Skeletal muscle cell (primary cell): ENCODE data around the gene RGS13.
"Not testable (repeated sequence)": the region's sequence is repeated elsewhere in the genome, so short reads cannot be mapped to it uniquely, and the experiment has no call there.

Experiments used
- DNase-seq: peaks from one replicate; pipeline ENCODE4 v3.0.0-alpha.2; 2010; ENCODE audit warnings: low read depth
- H3K4me3 ChIP-seq: 2 replicates; pipeline ENCODE4 v1.5.1; 2011; ENCODE audit warnings: low read depth, mild to moderate bottlenecking, control low read depth, low read length, moderate library complexity

RGS13 gene

DNA sequence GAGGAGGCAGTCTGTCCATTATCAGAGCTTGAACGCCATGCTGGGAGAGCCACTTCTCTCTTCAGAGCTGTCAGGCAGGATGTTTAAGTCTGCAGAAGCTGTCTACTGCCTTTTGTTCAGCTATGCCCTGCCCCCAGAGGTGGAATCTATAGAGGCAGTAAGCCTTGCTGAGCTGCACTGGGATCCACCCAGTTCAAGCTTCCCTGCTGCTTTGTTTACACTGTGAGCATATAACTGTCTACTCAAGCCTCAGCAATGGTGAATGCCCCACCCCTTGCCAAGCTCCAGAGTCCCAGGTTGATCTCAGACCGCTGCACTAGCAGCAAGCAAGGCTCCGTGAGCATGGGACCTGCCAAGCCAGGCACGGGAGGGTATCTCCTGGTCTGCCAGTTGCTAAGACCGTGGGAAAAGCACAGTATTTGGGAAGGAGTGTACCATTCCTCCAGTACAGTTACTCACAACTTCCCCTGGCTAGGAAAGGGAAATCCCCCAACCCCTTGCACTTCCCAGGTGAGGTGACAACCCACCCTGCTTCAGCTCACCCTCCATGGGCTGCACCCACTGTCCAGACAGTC lies 32.5 kb downstream of the RGS13 start:
- DNase-seq = no peak
- H3K4me3 ChIP-seq = no peak overlapping the region

GRCh38 chr1:192669174-192669573 lies 33.2 kb downstream of the RGS13 start:
- no peak for DNase-seq
- H3K4me3 ChIP-seq = no peak overlapping the region

DNA sequence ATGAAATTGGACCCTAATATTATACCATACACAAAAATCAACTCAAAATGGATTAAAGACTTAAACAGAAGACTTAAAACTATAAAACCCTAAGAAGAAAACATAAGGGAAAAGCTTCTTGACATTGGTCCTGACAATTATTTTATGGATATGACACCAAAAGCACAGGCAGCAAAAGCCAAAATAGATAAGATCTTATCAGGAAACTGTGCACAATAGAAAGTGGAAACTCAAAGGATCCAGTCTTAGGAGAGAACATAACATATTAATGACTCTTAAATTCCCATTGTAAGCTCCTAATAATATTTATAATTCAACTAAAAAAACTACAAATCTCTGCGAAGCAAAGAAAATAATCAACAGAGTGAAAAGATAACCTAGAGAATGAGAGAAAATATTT lies 39.8 kb downstream of the RGS13 start:
- no peak overlapping the region for H3K4me3 ChIP-seq
- DNase-seq = no peak

DNA sequence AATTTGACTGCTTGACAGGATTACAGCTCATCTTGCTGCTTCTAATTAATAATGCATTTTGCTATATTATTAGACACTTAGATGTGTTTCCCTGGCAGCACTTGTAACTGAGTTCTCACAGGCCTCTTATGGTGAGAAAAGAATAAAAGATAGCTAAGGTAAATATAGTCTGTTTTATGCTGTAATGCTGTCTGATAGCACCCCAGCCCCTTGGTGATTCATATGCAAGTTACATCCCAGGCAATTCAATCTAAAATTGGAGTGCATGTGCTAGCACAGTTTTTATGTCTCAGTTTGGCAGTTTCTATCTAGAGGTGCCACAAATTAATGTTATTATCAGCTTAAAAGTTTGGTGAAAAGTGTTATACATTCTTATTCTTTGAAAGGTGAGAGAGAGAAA lies 42.2 kb downstream of the RGS13 start:
- no peak overlapping the region for H3K4me3 ChIP-seq
- no peak for DNase-seq

DNA sequence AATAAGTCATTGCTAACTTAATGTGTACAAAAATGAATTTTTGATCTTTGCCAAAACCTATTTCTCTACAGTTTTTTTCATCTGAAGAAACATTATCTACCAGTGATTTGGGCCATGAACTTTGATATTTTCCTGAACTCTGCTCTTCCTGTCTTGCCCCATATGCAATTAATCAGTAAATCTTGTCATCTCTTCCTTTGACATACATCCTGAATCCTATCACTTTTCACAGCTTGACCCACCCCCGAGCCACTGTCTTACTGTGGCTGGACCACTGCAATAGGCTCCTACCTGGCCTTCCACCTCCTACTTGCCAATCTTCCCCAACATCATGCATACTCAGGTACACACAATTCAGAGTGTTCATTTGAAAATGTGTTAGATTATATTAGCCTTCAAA lies 46.4 kb downstream of the RGS13 start:
- DNase-seq = no peak
- no peak overlapping the region for H3K4me3 ChIP-seq

DNA sequence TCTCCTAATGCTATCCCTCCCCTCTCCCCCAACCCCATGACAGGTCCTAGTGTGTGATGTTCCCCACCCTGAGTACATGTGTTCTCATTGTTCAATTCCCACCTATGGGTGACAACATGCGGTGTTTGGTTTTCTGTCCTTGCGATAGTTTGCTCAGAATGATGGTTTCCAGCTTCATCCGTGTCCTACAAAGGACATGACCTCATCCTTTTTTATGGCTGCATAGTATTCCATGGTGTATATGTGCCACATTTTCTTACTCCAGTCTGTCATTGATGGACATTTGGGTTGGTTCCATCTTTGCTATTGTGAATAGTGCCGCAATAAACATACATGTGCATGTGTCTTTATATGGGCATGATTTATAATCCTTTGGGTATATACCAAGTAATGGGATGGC lies 47.1 kb downstream of the RGS13 start:
- H3K4me3 ChIP-seq, DNase-seq: not testable (repeated sequence)

DNA sequence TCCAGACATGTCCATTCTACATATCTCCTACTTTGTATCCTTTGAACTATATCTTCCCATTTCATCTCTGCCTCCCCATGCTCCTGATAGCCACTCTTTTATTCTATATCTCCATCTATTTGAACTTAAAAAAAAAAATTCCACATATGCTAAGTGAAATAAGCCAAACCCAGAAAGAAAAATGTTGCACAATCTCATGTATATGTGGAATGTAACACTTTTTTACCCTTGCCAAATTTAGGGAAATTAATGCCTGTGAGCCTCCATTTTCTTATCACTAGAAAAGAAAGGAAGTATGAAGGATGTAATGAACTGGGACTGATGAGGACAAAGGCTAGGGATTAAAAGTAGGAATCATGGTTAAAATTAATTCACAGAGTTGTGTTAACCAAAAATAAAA lies 53.5 kb downstream of the RGS13 start:
- no peak overlapping the region for H3K4me3 ChIP-seq

DNA sequence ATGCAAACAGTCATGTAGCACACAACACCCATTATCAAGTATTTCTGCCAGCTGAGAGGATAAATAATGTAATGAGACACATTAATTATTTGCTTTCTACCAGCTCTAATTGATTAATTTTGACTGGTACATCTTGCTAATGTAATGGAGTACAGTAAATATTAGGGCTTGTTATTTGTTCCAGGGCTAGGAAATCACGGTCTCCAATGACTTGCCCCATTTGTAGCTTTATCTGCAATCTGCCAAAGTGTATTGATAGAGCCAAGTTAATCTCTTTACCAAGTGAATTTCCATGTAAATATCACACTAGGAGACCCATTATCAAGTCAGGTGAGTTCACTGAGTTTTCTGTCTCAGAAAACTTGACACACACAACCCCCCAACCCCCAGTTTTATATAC lies 55.1 kb downstream of the RGS13 start:
- no peak overlapping the region for H3K4me3 ChIP-seq
- no peak for DNase-seq

More for the DNA sequence above, 53.5 kb downstream of the RGS13 start:
- DNase-seq = no peak

GRCh38 chr1:192696082-192696481 lies 60.1 kb downstream of the RGS13 start:
- DNase-seq = no peak
- no peak overlapping the region for H3K4me3 ChIP-seq

- no peak for DNase-seq
- no peak overlapping the region for H3K4me3 ChIP-seq
These were observed 61.8 kb downstream of the RGS13 start for GRCh38 chr1:192697771-192698170.

- H3K4me3 ChIP-seq = no peak overlapping the region
- DNase-seq = no peak
These were observed 62.8 kb downstream of the RGS13 start for GRCh38 chr1:192698731-192699130.

GRCh38 chr1:192700834-192701271 lies 64.9 kb downstream of the RGS13 start:
- no peak overlapping the region for H3K4me3 ChIP-seq
- DNase-seq = peak; percentile 80

- DNase-seq = peak; percentile 36
- no peak overlapping the region for H3K4me3 ChIP-seq
These were observed 66.4 kb downstream of the RGS13 start for GRCh38 chr1:192702212-192702902.

- no peak for DNase-seq
- H3K4me3 ChIP-seq = no peak overlapping the region
These were observed 67.6 kb downstream of the RGS13 start for GRCh38 chr1:192703283-192704206.

DNA sequence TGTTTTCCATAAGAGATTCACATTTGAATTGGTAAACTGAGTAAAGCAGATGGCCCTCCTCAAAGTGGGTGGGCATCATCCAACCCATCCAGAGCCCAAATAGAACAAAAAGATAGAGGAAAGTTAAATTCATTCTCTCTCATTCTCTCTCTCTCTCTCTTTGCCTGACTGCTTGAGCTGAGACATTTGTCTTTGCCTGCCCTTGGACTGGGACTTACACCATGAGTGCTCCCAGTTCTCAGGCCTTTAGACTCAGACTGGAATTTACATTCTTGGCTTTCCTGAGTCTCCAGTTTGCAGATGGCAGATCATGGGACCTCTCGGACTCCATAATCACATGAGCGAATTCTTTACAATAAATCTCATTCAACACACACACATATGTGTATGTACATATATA lies 69.6 kb downstream of the RGS13 start:
- no peak overlapping the region for H3K4me3 ChIP-seq
- DNase-seq = no peak

- no peak overlapping the region for H3K4me3 ChIP-seq
- DNase-seq = no peak
These were observed 71.0 kb downstream of the RGS13 start for GRCh38 chr1:192706936-192707335.

DNA sequence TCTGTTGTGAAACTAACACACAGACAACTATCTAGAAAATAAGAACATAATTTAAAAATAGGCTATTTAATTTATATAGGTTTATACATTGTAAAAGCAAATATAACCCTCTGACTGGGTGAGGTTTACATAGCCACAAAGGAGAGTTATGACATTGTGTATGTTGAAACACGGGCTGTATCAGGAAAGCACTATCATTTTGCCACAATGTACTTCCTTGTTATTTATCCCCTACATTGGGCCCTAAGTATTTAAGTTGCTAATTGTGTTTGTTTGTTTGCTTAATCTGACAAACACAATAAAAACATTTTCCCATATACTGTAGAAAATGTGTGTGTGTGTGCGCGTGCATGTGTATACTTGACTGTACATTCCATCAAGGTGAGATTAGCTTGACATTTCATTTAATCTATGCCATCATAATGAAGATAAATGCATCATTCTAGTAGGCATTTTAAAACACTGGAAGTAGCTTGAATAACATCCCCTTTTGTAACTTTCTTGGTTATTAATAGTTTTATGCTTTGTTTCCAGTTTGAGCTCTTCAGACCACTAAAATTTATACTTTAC lies 72.1 kb downstream of the RGS13 start:
- no peak for DNase-seq
- no peak overlapping the region for H3K4me3 ChIP-seq

- no peak for DNase-seq
These were observed 73.6 kb downstream of the RGS13 start for GRCh38 chr1:192709544-192709943.

More at GRCh38 chr1:192709544-192709943, 73.6 kb downstream of the RGS13 start:
- H3K4me3 ChIP-seq = no peak overlapping the region
